Nephron progenitor cell (in vitro differentiated cells): ENCODE data around the gene MC2R.

Experiments used
- DNase-seq: peaks from one replicate; pipeline ENCODE4 v3.0.0; 2021
- H3K27ac Mint-ChIP-seq: 2 replicates; pipeline ENCODE4 v1.8.0; 2021; ENCODE audit warnings: mild to moderate bottlenecking, moderate library complexity, mixed read lengths
- H3K27me3 Mint-ChIP-seq: 2 replicates; pipeline ENCODE4 v1.8.0; 2021; ENCODE audit warnings: mild to moderate bottlenecking, low read depth, mixed read lengths; ENCODE audit not compliant: poor library complexity
- H3K36me3 Mint-ChIP-seq: 2 replicates; pipeline ENCODE4 v1.8.0; 2021; ENCODE audit warnings: low read depth, mixed read lengths
- H3K4me1 Mint-ChIP-seq: 2 replicates; pipeline ENCODE4 v1.8.0; 2021; ENCODE audit warnings: mixed read lengths
- H3K4me3 Mint-ChIP-seq: 2 replicates; pipeline ENCODE4 v1.8.0; 2021; ENCODE audit warnings: mild to moderate bottlenecking, moderate library complexity, mixed read lengths
- H3K9me3 Mint-ChIP-seq: 2 replicates; pipeline ENCODE4 v1.8.0; 2021; ENCODE audit warnings: mild to moderate bottlenecking, moderate library complexity, mixed read lengths
- TF ChIP-seq, protein P1 (sequence below): fragments of 200-600 bp; sonication (generic); IDR thresholded peaks from 2 replicates; pipeline ENCODE4 v1.5.0; 2021; ENCODE audit warnings: antibody characterized with exemption

MC2R gene

DNA sequence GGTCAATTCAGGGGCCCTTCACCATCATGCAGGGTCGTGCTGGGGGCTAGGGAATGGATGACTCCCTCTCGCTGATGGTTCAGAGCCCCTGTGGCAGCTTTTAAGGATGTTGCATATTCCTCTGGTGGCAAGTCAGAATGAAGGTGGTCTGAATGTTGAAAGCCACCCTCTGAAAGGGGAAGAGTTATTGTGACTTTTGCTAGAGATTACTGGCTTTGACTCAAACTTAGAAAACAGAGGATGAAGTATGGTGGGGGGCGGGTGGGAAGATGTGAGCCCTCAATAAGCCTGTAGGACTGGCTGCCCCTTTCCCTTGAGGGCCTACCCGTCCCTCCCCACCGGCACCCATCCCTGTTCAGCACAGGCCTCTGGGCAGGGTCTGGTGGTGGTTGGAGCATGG, 23.2 kb downstream of the MC2R start:
- Mint-ChIP-seq H3K4me3 (no peak overlapping the region), H3K9me3 (no peaks in the 10 kb centered on the region), H3K27me3 (peaks cover 8% of the 10 kb centered on the region), H3K4me1 (peaks cover 7% of the 10 kb centered on the region), H3K36me3 (no peaks in the 10 kb centered on the region), H3K27ac (no peak overlapping the region)
- TF ChIP-seq, protein P1, sequence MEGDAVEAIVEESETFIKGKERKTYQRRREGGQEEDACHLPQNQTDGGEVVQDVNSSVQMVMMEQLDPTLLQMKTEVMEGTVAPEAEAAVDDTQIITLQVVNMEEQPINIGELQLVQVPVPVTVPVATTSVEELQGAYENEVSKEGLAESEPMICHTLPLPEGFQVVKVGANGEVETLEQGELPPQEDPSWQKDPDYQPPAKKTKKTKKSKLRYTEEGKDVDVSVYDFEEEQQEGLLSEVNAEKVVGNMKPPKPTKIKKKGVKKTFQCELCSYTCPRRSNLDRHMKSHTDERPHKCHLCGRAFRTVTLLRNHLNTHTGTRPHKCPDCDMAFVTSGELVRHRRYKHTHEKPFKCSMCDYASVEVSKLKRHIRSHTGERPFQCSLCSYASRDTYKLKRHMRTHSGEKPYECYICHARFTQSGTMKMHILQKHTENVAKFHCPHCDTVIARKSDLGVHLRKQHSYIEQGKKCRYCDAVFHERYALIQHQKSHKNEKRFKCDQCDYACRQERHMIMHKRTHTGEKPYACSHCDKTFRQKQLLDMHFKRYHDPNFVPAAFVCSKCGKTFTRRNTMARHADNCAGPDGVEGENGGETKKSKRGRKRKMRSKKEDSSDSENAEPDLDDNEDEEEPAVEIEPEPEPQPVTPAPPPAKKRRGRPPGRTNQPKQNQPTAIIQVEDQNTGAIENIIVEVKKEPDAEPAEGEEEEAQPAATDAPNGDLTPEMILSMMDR = no peak
- no peak for DNase-seq

DNA sequence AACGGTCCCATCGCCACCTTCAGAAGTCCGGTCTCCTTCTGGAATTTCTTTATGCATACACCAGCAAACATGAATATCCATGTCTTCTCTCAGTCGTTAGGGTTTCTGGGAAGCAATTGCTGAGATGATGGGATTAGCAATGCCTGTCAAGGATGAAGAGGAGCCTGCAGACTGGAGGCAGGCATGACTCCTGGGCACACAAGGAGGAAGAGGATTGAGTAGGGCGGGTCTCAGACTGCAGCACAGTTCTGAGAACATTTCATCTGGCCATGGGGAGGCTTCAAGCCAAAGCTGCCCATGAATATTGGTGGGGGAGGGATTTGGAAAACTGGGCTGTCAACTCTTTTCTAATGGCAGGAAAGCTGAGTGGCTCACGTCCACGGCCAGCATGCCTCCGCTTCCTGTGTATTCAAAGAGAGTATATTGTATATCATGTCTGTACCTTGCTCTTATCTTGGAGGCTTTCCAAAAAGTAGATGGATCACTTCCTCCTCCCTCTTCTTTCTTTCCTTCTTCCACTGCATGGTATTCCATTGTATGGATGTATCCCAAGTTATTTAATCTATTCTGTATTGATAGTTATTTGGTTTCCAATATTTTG, 24.5 kb downstream of the MC2R start:
- DNase-seq = no peak
- H3K4me3 Mint-ChIP-seq = no peak overlapping the region
- no peak overlapping the region for H3K27ac Mint-ChIP-seq
- peaks cover 12% of the 10 kb centered on the region for H3K27me3 Mint-ChIP-seq
- peaks cover 7% of the 10 kb centered on the region for H3K4me1 Mint-ChIP-seq
- TF ChIP-seq, protein P1 = no peak
- no peaks in the 10 kb centered on the region for H3K36me3 Mint-ChIP-seq
- H3K9me3 Mint-ChIP-seq = no peaks in the 10 kb centered on the region

DNA sequence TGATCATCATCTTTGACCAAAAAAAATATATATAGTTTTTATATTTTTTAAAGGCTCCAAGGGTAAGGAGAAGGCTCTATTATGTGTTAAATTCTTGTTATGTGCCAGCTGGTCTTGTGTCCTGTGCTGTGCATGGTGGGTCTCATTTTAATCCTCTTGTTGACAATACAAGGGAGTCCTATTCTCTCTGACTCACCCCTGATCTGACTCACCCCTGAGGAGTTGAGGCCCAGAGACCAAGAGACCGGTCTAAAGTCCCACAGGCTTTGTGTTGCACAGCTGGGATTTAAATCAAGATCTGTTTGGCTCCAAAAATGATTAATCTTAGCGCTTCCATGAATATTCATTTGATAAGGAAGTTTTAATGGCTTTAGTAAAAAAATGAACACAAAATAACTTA, 25.7 kb downstream of the MC2R start:
- Mint-ChIP-seq H3K36me3 (no peaks in the 10 kb centered on the region), H3K4me3 (no peak overlapping the region), H3K27ac (no peak overlapping the region), H3K9me3 (no peaks in the 10 kb centered on the region), H3K27me3 (peaks cover 12% of the 10 kb centered on the region), H3K4me1 (no peaks in the 10 kb centered on the region)
- no peak for DNase-seq
- TF ChIP-seq, protein P1 = no peak

DNA sequence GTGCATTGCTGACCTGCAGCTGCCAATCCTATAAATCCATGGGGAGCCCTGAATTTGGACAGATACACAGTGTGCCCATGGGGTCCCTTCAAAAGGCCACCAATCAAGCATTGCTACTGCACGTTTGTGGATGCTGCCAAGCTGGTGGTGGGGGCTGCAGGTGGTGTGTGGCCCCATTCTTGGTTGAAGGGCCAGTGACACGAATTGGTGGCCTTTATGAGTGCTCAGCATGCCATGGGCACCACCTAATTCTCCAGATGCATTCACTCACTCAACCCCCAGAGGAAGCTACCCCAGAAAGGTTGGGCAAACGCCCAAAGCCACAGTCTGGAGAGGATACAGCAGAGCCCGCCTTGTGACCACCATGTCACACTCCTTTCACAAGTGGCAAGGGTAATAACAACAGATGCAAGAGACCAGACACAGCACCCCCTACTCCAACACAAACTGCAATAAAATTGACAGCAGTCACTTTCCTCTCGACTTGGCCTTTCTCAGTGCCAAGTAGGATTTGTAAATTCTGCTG, 27.1 kb downstream of the MC2R start:
- no peaks in the 10 kb centered on the region for H3K4me1 Mint-ChIP-seq
- H3K4me3 Mint-ChIP-seq = no peak overlapping the region
- TF ChIP-seq, protein P1 = no peak
- H3K27me3 Mint-ChIP-seq = peaks cover 12% of the 10 kb centered on the region
- DNase-seq = no peak
- H3K36me3 Mint-ChIP-seq = no peaks in the 10 kb centered on the region
- H3K9me3 Mint-ChIP-seq = no peaks in the 10 kb centered on the region
- H3K27ac Mint-ChIP-seq = no peak overlapping the region

DNA sequence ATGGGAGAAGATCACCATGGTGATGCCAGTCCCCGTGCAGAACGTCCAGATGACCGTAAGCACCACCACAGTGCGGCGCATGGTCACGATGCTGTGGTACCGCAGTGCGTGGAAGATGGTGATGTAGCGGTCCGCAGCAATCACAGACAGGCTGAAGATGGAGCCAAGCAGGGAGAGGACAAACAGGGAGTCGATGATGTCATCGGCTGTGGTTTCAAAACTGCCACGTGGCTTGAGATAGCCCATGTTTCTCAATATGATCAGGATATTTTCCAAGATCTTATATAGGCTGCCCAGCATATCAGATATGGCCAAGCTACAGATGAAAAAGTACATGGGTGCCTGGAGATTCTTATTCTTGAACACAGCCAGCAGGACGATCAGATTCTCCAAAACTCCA, 30.3 kb downstream of the MC2R start:
- H3K4me3 Mint-ChIP-seq = no peak overlapping the region
- no peaks in the 10 kb centered on the region for H3K36me3 Mint-ChIP-seq
- H3K4me1 Mint-ChIP-seq = no peaks in the 10 kb centered on the region
- TF ChIP-seq, protein P1 = no peak
- H3K27ac Mint-ChIP-seq = no peak overlapping the region
- H3K9me3 Mint-ChIP-seq = no peaks in the 10 kb centered on the region
- H3K27me3 Mint-ChIP-seq = peaks cover 4% of the 10 kb centered on the region
- DNase-seq = no peak

DNA sequence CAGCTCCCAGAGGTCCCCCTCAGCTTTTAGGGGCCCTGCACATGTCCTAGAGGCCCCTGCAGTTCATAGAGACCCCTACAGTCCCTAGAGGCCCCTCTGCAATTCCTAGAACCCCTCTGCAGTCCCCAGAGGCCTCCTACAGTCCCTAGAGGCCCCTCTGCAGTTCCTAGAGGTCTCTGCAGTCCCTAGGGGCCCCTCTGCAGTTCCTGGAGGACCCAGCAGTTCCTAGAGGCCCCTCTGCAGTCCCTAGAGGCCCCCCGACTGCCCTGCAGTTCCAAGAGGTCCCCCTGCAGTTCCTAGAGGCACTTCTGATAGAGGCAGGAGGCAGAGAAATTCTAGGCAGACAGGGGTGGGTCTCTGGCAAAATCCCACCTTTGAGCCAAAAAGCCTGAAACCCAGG, 35.4 kb downstream of the MC2R start:
- H3K4me3 Mint-ChIP-seq = no peak overlapping the region
- no peak for DNase-seq
- H3K36me3 Mint-ChIP-seq = no peaks in the 10 kb centered on the region
- H3K27me3 Mint-ChIP-seq = peaks cover 2% of the 10 kb centered on the region
- TF ChIP-seq, protein P1 = no peak
- H3K4me1 Mint-ChIP-seq = no peaks in the 10 kb centered on the region
- no peaks in the 10 kb centered on the region for H3K9me3 Mint-ChIP-seq
- no peak overlapping the region for H3K27ac Mint-ChIP-seq
